ENCODE results near the gene ZFYVE1. TPM values are rescaled to one million over a fixed set of nuclear protein-coding genes. Genes with fewer than 3 reads are reported as not detected.

Gene ZFYVE1
- total and polyA plus RNA-seq, 10 of the 15 experiments (the other 5 are each of a cell fraction or from before 2014, with no cell fraction given), result 1.2 to 13.3 (median 6.4) TPM

GRCh38 chr14:72970058-72970630 is 56.8 kb downstream of the ZFYVE1 start:
- H3K4me2 ChIP-seq (ENCODE audit: control insufficient read depth, insufficient read depth), result no peak overlapping the region
- 88% methylated on average over 16 of the region's 17 CpGs for WGBS (ENCODE audit: insufficient coverage, insufficient replicate concordance, low lambda C conversion rate, missing lambda C conversion rate)
- FAIRE-seq (no peak), ATAC-seq (no peak), DNase-seq (ENCODE audit: low read depth, low spot score) (no peak)
- no peaks in the 10 kb centered on the region for H4K20me1 ChIP-seq (ENCODE audit: control insufficient read depth, insufficient read depth)
- POLR2A ChIA-PET, result no interaction called here
- no peak overlapping the region for H3K9ac ChIP-seq (ENCODE audit: control insufficient read depth, insufficient read depth, low read length)
- TF ChIP-seq ZNF592 (IDR thresholded peaks at IDR 0.05) (no peak), ATF3 (IDR thresholded peaks at IDR 0.05; ENCODE audit: borderline replicate concordance, extremely low read depth, low read depth, low read length) (no peak), IRF3 (IDR thresholded peaks at IDR 0.05) (no peak), CBX3 (IDR thresholded peaks at IDR 0.05; ENCODE audit: borderline replicate concordance, low read depth) (no peak), RELB (IDR thresholded peaks at IDR 0.05; ENCODE audit: low read depth) (no peak), E2F8 (IDR thresholded peaks at IDR 0.05; ENCODE audit: low read depth, partially characterized antibody) (no peak), RELA (IDR thresholded peaks at IDR 0.05; ENCODE audit: borderline replicate concordance, partially characterized antibody) (no peak)
- no TSS peak for BruUV-seq (replicated peaks)
- H2AFZ ChIP-seq (ENCODE audit: control insufficient read depth, low read depth, low read length), result no peak overlapping the region
- no peak overlapping the region for H3K4me3 ChIP-seq
- H3K9me3 ChIP-seq (replicated peaks; ENCODE audit: control insufficient read depth, insufficient read depth, low read length), result no peaks in the 10 kb centered on the region
- SMC1A ChIA-PET (ENCODE audit: uncharacterized antibody, unreplicated experiment), result no interaction called here
- intact Hi-C loops (cut with micrococcal nuclease; ENCODE audit: unreplicated experiment), result no loop called here
- no peaks in the 10 kb centered on the region for H3K4me1 ChIP-seq (ENCODE audit: control insufficient read depth, insufficient read depth, low read length)
- RAD21 ChIA-PET (ENCODE audit: unreplicated experiment), result no interaction called here
- H3K36me3 ChIP-seq (ENCODE audit: control insufficient read depth in 2 of 2, insufficient read depth in 2 of 2, low read length in 1 of 2), result peaks cover 10 to 13% of the 10 kb centered on the region in 2 experiments; a peak in 3 of 4 replicates
- in situ Hi-C loops (cut with MboI), result no loop called here
- CTCF ChIA-PET, result no interaction called here
- no peaks in the 10 kb centered on the region for H3K27me3 ChIP-seq (replicated peaks in 1 of 2; ENCODE audit: control insufficient read depth in 2 of 2, insufficient read depth in 2 of 2, low read length in 1 of 2)
- H3K27ac ChIP-seq (ENCODE audit: control insufficient read depth, insufficient read depth), result no peak overlapping the region
- H3K79me2 ChIP-seq (ENCODE audit: control insufficient read depth, insufficient read depth, low read length), result no peaks in the 10 kb centered on the region

Data from GM12878 (cell line).